Colon (tissue), 2 donors: ENCODE results near the gene UBE3C.

Experiments used
- FAIRE-seq: peaks from 2 replicates; lab custom pipeline; 2012; peaks lifted over from hg19 to GRCh38; lab: Jason Lieb, UNC
- donor health status: control.
- donor health status: control.

Gene UBE3C

GRCh38 chr7:157292770-157293412 is 154.2 kb downstream of the UBE3C start:
- no peak for FAIRE-seq

- FAIRE-seq: no peak
These were observed 154.7 kb downstream of the UBE3C start for GRCh38 chr7:157293413-157293788.

GRCh38 chr7:157294773-157295172 is 156.0 kb downstream of the UBE3C start:
- FAIRE-seq: no peak

GRCh38 chr7:157295338-157295737 is 156.6 kb downstream of the UBE3C start:
- no peak for FAIRE-seq

- FAIRE-seq: no peak
These were observed 158.5 kb downstream of the UBE3C start for GRCh38 chr7:157297185-157297584.

GRCh38 chr7:157299317-157299612 is 160.5 kb downstream of the UBE3C start:
- no peak for FAIRE-seq

- no peak for FAIRE-seq
These were observed 161.1 kb downstream of the UBE3C start for GRCh38 chr7:157299613-157300368.

- FAIRE-seq: no peak
These were observed 161.7 kb downstream of the UBE3C start for GRCh38 chr7:157300369-157300825.

GRCh38 chr7:157301610-157302120 is 162.9 kb downstream of the UBE3C start:
- no peak for FAIRE-seq

GRCh38 chr7:157306846-157307838 is 168.4 kb downstream of the UBE3C start:
- no peak for FAIRE-seq

- no peak for FAIRE-seq
These were observed 171.4 kb downstream of the UBE3C start for GRCh38 chr7:157309988-157310668.

- FAIRE-seq: no peak
These were observed 172.0 kb downstream of the UBE3C start for GRCh38 chr7:157310676-157311185.

GRCh38 chr7:157312941-157313340 is 174.2 kb downstream of the UBE3C start:
- FAIRE-seq: no peak

GRCh38 chr7:157313645-157314044 is 174.9 kb downstream of the UBE3C start:
- FAIRE-seq: no peak

GRCh38 chr7:157318015-157318706 is 179.4 kb downstream of the UBE3C start:
- FAIRE-seq: no peak
